B cell (primary cell): ENCODE measurements around the gene TACC3.

Source experiments
- EZH2 ChIP-seq: IDR thresholded peaks from 2 replicates; pipeline ENCODE4 v1.6.1; 2012; ENCODE audit warnings: borderline replicate concordance, low read depth, mild to moderate bottlenecking, moderate library complexity, low read length; ENCODE audit not compliant: insufficient read depth, poor library complexity, severe bottlenecking
- TF ChIP-seq, protein P1 (sequence below): fragments of 200-600 bp; IDR thresholded peaks from one replicate; pipeline ENCODE4 v1.8.0; 2022; ENCODE audit warnings: antibody characterized with exemption, mild to moderate bottlenecking

DNA sequence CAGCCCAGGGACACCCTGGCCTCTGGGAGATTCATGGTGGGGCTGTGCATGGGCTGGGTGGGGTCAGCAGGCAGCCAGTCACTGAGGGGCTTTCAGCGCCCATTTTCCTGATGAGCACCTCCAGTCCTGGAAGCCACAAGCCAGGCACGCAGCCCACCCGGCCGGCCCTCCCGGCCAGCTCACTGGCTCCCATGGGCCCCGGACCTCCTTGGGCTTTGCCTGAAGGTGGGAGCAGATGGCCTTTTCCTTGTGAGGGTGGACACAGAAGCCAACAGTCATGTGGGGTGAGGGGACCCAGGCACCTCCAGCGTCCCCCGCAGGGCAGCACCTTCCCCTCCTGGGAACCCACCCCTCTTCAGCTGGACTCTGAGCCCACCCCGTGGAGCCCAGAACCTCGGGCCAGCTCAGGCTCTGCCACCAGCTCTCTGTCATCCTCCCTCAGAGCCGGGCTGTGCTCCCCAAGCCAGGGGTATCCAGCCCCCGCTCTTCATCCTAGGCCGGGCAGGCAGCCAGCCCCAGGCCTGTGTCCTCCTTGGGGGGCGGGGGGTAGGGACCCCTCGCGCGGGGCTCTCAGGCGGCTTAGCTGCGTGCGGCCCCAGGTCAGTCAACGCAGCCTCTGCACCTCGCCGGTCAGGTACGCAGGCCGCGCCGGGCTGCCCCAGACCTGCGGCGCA, 71.0 kb downstream of the TACC3 start:
- TF ChIP-seq, protein P1, sequence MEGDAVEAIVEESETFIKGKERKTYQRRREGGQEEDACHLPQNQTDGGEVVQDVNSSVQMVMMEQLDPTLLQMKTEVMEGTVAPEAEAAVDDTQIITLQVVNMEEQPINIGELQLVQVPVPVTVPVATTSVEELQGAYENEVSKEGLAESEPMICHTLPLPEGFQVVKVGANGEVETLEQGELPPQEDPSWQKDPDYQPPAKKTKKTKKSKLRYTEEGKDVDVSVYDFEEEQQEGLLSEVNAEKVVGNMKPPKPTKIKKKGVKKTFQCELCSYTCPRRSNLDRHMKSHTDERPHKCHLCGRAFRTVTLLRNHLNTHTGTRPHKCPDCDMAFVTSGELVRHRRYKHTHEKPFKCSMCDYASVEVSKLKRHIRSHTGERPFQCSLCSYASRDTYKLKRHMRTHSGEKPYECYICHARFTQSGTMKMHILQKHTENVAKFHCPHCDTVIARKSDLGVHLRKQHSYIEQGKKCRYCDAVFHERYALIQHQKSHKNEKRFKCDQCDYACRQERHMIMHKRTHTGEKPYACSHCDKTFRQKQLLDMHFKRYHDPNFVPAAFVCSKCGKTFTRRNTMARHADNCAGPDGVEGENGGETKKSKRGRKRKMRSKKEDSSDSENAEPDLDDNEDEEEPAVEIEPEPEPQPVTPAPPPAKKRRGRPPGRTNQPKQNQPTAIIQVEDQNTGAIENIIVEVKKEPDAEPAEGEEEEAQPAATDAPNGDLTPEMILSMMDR = no peak
- TF ChIP-seq EZH2 = no peak
